ENCODE data around the gene IFFO2.
A peak's percentile ranks its signal among the peaks of the same experiment; 100 is the strongest.

The IFFO2 gene

DNA sequence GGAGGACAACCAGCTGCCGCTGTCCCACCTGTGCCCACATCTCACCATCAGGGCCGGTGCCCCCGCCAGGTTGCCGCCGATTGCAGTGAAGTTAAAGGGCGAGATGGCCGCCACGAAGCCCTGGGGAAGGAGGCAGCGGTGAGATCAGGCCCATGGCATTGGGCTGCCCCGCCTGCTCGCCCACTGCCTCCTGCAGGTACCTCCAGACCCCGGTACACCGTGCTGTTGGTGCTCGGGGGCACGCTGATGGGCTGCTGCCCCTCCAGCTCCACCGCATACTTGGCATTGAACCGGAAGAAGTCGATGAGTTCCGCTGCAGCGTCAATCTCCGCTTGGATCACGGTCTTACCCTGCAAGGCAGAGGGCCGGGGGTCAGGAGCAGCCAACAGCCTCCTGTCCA, 73.4 kb downstream of the IFFO2 start:
- H3K4me3 ChIP-seq (replicated peaks in 1 of 2; ENCODE audit: low read depth in 2 of 2, low read length in 2 of 2), result no peak overlapping the region
- no peak for DNase-seq (ENCODE audit: low read depth in 2 of 2)
- TF ChIP-seq, protein P1, sequence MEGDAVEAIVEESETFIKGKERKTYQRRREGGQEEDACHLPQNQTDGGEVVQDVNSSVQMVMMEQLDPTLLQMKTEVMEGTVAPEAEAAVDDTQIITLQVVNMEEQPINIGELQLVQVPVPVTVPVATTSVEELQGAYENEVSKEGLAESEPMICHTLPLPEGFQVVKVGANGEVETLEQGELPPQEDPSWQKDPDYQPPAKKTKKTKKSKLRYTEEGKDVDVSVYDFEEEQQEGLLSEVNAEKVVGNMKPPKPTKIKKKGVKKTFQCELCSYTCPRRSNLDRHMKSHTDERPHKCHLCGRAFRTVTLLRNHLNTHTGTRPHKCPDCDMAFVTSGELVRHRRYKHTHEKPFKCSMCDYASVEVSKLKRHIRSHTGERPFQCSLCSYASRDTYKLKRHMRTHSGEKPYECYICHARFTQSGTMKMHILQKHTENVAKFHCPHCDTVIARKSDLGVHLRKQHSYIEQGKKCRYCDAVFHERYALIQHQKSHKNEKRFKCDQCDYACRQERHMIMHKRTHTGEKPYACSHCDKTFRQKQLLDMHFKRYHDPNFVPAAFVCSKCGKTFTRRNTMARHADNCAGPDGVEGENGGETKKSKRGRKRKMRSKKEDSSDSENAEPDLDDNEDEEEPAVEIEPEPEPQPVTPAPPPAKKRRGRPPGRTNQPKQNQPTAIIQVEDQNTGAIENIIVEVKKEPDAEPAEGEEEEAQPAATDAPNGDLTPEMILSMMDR (IDR thresholded peaks at IDR 0.05; ENCODE audit: low read depth, low read length), result no peak

DNA sequence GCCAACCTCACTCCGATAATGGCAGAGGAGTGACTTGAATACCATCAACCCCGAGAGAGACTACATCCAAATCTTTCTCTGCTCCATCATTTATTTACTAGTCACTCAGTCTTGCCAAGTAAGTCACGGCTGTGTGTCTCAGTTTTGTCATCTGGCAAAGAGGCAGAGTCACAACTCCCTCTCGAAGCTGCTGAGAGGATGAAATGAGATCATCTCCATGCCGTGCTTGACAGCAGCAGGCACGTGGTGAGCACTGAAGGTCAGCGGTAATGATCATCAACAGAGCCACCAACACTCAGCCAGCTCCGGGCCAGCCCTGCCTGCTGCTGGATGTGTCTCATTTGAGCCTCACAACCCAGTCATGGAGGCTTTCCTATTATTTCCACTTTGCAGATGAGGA, 74.0 kb downstream of the IFFO2 start:
- peak in 1 of 2 donors; percentile 29 for DNase-seq (ENCODE audit: low read depth in 2 of 2)
- H3K4me3 ChIP-seq (replicated peaks in 1 of 2; ENCODE audit: low read depth in 2 of 2, low read length in 2 of 2), result no peak overlapping the region
- TF ChIP-seq, protein P1 (IDR thresholded peaks at IDR 0.05; ENCODE audit: low read depth, low read length), result no peak

DNA sequence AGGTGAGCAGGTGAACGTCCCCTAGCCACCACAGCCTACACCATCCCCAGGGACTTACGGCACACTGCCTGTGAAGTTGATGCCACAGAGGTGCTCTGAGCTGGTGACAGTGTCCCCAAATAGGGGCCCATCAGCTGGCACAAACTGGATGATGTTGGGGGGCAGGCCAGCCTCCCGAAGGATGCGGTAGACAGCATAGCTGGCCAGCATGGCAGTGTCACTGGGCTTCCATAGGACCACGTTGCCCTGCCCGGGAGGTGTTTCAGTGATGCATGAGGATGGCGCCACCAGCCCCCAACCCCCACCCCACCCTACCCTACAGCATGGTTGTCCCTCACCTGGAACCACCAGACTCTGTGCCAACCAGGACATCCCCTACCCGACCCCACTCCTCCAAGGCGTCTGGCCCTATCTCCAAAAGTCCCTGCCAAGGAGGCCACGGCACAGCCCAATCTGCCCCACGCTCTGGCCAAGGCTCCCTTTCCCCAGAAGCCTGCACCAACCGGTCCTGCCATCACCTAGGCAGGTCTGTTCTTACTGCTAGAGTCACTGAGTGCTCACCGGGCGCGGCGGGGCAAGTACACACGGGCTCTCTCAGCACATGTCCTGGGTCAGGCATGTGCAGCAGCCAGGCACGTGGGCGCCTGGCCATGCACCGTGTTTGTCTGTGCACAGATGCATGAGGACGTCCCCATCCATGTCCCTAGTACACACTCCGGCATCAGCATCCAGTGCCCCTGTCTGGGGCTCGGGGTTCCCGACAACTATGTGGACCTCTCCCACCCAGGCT, 74.6 kb downstream of the IFFO2 start:
- no peak for DNase-seq (ENCODE audit: low read depth in 2 of 2)
- TF ChIP-seq, protein P1 (IDR thresholded peaks at IDR 0.05; ENCODE audit: low read depth, low read length), result no peak
- no peak overlapping the region for H3K4me3 ChIP-seq (replicated peaks in 1 of 2; ENCODE audit: low read depth in 2 of 2, low read length in 2 of 2)

DNA sequence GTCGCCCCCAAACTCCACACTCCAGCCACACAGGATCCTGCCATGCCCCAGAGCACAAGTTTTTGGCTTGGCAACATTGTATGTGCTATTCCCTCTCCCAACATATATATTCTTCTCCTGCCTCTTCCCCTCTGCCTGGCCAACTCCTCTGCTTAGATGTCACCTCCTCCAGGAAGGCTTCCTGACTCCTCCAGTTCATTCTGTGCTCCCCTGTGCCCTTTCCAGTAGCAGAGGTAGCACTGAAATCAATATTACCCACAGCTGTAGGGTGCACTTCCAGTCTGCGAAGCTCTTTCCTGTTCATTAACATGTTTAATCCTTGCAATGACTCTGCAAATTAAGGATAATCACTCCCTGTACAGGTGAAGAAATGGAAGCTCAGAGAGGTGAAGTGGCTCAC, 75.3 kb downstream of the IFFO2 start:
- TF ChIP-seq, protein P1 (IDR thresholded peaks at IDR 0.05; ENCODE audit: low read depth, low read length), result no peak
- H3K4me3 ChIP-seq (replicated peaks in 1 of 2; ENCODE audit: low read depth in 2 of 2, low read length in 2 of 2), result no peak overlapping the region
- DNase-seq (ENCODE audit: low read depth in 2 of 2), result no peak

DNA sequence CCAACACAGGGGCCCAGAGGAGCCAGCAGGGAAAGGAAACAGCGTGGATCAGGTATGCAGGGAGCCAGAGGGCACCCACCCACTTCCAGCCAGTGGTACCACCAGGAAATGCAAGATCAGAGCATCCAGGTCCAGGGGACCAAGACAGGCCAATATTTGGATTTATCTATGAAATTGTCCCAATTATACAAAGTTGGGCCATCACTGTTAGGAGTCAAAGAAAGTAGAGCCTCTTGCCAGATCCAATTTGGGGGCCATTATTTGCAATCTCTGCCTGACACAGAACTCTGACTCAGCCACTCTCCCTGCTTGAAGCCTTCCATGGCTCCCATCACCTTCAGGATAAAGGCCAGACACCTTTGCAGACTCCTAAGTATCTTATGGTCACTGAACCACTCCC, 75.9 kb downstream of the IFFO2 start:
- no peak overlapping the region for H3K4me3 ChIP-seq (replicated peaks in 1 of 2; ENCODE audit: low read depth in 2 of 2, low read length in 2 of 2)
- no peak for DNase-seq (ENCODE audit: low read depth in 2 of 2)
- TF ChIP-seq, protein P1 (IDR thresholded peaks at IDR 0.05; ENCODE audit: low read depth, low read length), result no peak

DNA sequence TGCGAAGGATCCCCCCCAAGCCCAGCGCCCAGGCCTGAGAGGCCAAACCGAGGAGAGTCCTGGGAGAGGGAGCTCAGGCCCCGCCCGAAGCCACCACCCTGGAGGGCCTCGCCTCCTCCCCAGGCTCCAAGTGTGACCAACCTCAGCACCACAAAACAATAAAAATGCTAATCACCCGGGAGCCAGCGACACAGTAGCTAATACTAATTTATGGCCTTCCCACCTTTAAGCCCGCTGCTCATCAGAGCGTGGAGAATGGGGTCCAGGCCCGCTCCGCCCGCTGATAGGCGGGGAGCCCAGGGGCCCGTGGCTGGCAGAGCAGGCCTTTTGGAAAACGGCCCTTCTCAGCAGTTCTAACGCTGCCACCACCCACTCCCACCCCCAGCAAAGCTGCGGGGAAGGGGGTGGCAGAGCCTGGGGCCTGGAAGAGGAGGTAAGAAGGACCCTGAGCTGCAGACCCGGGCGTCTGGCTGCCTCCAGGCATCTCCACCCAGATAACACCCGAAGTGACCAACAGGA, 76.6 kb downstream of the IFFO2 start:
- TF ChIP-seq, protein P1 (IDR thresholded peaks at IDR 0.05; ENCODE audit: low read depth, low read length), result no peak
- DNase-seq (ENCODE audit: low read depth in 2 of 2), result no peak
- no peak overlapping the region for H3K4me3 ChIP-seq (replicated peaks in 1 of 2; ENCODE audit: low read depth in 2 of 2, low read length in 2 of 2)
